NCI-H460 (cell line): ENCODE data around the gene FMO5. TPM values are rescaled to one million over a fixed set of nuclear protein-coding genes. Genes with fewer than 3 reads are reported as not detected.
"Not testable (repeated sequence)": the region's sequence is repeated elsewhere in the genome, so short reads cannot be mapped to it uniquely, and the experiment has no call there.

ENCODE experiments used
- DNase-seq: peaks from one replicate; pipeline ENCODE4 v3.0.0-alpha.2; 2016; ENCODE audit warnings: low read depth; ENCODE audit errors: extremely low read depth
- total RNA-seq: library from RNA; depleted of rRNA; stranded (reverse); fragments of >200 nt; shearing (Covaris generic); gene quantifications from 2 replicates; pipeline ENCODE4 v1.2.3, GENCODE V29; 2014

The FMO5 gene
- total RNA-seq, 1 experiment from 2014 or later: 0.07 TPM

- no peak for DNase-seq
Measured at GRCh38 chr1:147209825-147210821, 15.0 kb downstream of the FMO5 start.

- DNase-seq: no peak
Measured at GRCh38 chr1:147208619-147209018, 16.5 kb downstream of the FMO5 start.

GRCh38 chr1:147207192-147207591 is 17.9 kb downstream of the FMO5 start:
- no peak for DNase-seq

- DNase-seq: no peak
Measured at GRCh38 chr1:147204080-147204479, 21.1 kb downstream of the FMO5 start.

- DNase-seq: no peak
Measured at GRCh38 chr1:147202576-147202975, 22.6 kb downstream of the FMO5 start.

GRCh38 chr1:147201786-147202185 is 23.4 kb downstream of the FMO5 start:
- no peak for DNase-seq

GRCh38 chr1:147201276-147201675 is 23.9 kb downstream of the FMO5 start:
- DNase-seq: no peak

GRCh38 chr1:147197324-147197723 is 27.8 kb downstream of the FMO5 start:
- not testable (repeated sequence) for DNase-seq

- no peak for DNase-seq
Measured at GRCh38 chr1:147189514-147189913, 35.6 kb downstream of the FMO5 start.

GRCh38 chr1:147185432-147185831 is 39.7 kb downstream of the FMO5 start:
- no peak for DNase-seq

GRCh38 chr1:147177611-147178380 is 47.3 kb downstream of the FMO5 start:
- no peak for DNase-seq

- DNase-seq: peak; percentile 96
Measured at GRCh38 chr1:147172168-147173016, 52.7 kb downstream of the FMO5 start, which contains the start of gene PRKAB2. TSS of gene PRKAB2 (minus strand) at chr1:147172470. CDS start at chr1:147172144, 326 bp downstream.

GRCh38 chr1:147171399-147172167 is 53.6 kb downstream of the FMO5 start:
- DNase-seq: no peak

- DNase-seq: no peak
Measured at GRCh38 chr1:147169840-147170674, 55.1 kb downstream of the FMO5 start.

- DNase-seq: no peak
Measured at GRCh38 chr1:147169171-147169570, 56.0 kb downstream of the FMO5 start.

- no peak for DNase-seq
Measured at GRCh38 chr1:147168626-147169058, 56.5 kb downstream of the FMO5 start.

- DNase-seq: peak; percentile 44
Measured at GRCh38 chr1:147167365-147167764, 57.8 kb downstream of the FMO5 start.

GRCh38 chr1:147163019-147163418 is 62.1 kb downstream of the FMO5 start:
- DNase-seq: no peak

- no peak for DNase-seq
Measured at GRCh38 chr1:147162093-147162492, 63.0 kb downstream of the FMO5 start.
